ENCODE results near the gene AGPAT2.

GRCh38 chr9:136678034-136678433 is 9.2 kb downstream of the AGPAT2 start:
- TF ChIP-seq CTCF (IDR thresholded peaks at IDR 0.05) (no peak), EZH2 (IDR thresholded peaks at IDR 0.05) (no peak), EZH2phosphoT487 (IDR thresholded peaks at IDR 0.05) (no peak)
